GM19239 (cell line): ENCODE results near the gene AGAP5.
"Not testable (repeated sequence)": the region's sequence is repeated elsewhere in the genome, so short reads cannot be mapped to it uniquely, and the experiment has no call there.

Experiments
- DNase-seq: peaks from one replicate; pipeline ENCODE4 v3.0.0; 2011; ENCODE audit warnings: low spot score; ENCODE audit not compliant: insufficient read length
- FAIRE-seq: peaks from 2 replicates; lab custom pipeline; 2011; peaks lifted over from hg19 to GRCh38; lab: Jason Lieb, UNC

The AGAP5 gene

GRCh38 chr10:73663621-73664020 lies 34.3 kb downstream of the AGAP5 start:
- FAIRE-seq, DNase-seq: not testable (repeated sequence)

- not testable (repeated sequence) for FAIRE-seq
Observed at GRCh38 chr10:73662705-73663104, 35.2 kb downstream of the AGAP5 start.

GRCh38 chr10:73655990-73656298 lies 42.0 kb downstream of the AGAP5 start, which contains the start of gene SYNPO2L:
SYNPO2L (minus strand) TSS chr10:73656029; CDS start chr10:73655922, 107 bp downstream.
- FAIRE-seq (no peak), DNase-seq (no peak)

More at GRCh38 chr10:73662705-73663104, 35.2 kb downstream of the AGAP5 start:
- not testable (repeated sequence) for DNase-seq

GRCh38 chr10:73655257-73655989 lies 42.5 kb downstream of the AGAP5 start:
- FAIRE-seq = no peak
- DNase-seq = no peak

- FAIRE-seq = no peak
- no peak for DNase-seq
Observed at GRCh38 chr10:73653701-73654100, 44.2 kb downstream of the AGAP5 start.

GRCh38 chr10:73653195-73653594 lies 44.7 kb downstream of the AGAP5 start:
- DNase-seq (no peak), FAIRE-seq (no peak)

GRCh38 chr10:73650537-73651331 lies 47.2 kb downstream of the AGAP5 start:
- DNase-seq (no peak), FAIRE-seq (no peak)

GRCh38 chr10:73649876-73650536 lies 47.9 kb downstream of the AGAP5 start:
- no peak for FAIRE-seq

GRCh38 chr10:73648975-73649829 lies 48.7 kb downstream of the AGAP5 start:
- FAIRE-seq (no peak), DNase-seq (no peak)

More at GRCh38 chr10:73649876-73650536, 47.9 kb downstream of the AGAP5 start:
- no peak for DNase-seq

GRCh38 chr10:73647875-73648651 lies 49.8 kb downstream of the AGAP5 start:
- FAIRE-seq (no peak), DNase-seq (no peak)

GRCh38 chr10:73647211-73647874 lies 50.6 kb downstream of the AGAP5 start:
- no peak for DNase-seq
- no peak for FAIRE-seq

- no peak for DNase-seq
- no peak for FAIRE-seq
Observed at GRCh38 chr10:73646598-73647041, 51.3 kb downstream of the AGAP5 start.

- FAIRE-seq (peak; percentile 40), DNase-seq (no peak)
Observed at GRCh38 chr10:73645251-73645650, 52.7 kb downstream of the AGAP5 start.

- DNase-seq (no peak), FAIRE-seq (no peak)
Observed at GRCh38 chr10:73644767-73645166, 53.1 kb downstream of the AGAP5 start.

GRCh38 chr10:73644015-73644743 lies 53.7 kb downstream of the AGAP5 start:
- FAIRE-seq = peak; percentile 91
- peak; percentile 69 for DNase-seq

GRCh38 chr10:73643362-73643761 lies 54.5 kb downstream of the AGAP5 start:
- DNase-seq (no peak), FAIRE-seq (no peak)

GRCh38 chr10:73641328-73642060 lies 56.4 kb downstream of the AGAP5 start, which contains the start of gene MYOZ1:
MYOZ1 (minus strand) TSS chr10:73641474; CDS start chr10:73640017, 1,457 bp downstream.
- no peak for FAIRE-seq
- DNase-seq = no peak
